HG02981 (cell line): Measurements from ENCODE around the gene ADAMTS9.

Experiments
- ATAC-seq: cut with Tn5 transposase; IDR thresholded peaks from one replicate; pipeline ENCODE4 v1.9.1; 2021; ENCODE audit warnings: mild to moderate bottlenecking, moderate library complexity; ENCODE audit not compliant: unreplicated experiment

The ADAMTS9 gene, protein sequence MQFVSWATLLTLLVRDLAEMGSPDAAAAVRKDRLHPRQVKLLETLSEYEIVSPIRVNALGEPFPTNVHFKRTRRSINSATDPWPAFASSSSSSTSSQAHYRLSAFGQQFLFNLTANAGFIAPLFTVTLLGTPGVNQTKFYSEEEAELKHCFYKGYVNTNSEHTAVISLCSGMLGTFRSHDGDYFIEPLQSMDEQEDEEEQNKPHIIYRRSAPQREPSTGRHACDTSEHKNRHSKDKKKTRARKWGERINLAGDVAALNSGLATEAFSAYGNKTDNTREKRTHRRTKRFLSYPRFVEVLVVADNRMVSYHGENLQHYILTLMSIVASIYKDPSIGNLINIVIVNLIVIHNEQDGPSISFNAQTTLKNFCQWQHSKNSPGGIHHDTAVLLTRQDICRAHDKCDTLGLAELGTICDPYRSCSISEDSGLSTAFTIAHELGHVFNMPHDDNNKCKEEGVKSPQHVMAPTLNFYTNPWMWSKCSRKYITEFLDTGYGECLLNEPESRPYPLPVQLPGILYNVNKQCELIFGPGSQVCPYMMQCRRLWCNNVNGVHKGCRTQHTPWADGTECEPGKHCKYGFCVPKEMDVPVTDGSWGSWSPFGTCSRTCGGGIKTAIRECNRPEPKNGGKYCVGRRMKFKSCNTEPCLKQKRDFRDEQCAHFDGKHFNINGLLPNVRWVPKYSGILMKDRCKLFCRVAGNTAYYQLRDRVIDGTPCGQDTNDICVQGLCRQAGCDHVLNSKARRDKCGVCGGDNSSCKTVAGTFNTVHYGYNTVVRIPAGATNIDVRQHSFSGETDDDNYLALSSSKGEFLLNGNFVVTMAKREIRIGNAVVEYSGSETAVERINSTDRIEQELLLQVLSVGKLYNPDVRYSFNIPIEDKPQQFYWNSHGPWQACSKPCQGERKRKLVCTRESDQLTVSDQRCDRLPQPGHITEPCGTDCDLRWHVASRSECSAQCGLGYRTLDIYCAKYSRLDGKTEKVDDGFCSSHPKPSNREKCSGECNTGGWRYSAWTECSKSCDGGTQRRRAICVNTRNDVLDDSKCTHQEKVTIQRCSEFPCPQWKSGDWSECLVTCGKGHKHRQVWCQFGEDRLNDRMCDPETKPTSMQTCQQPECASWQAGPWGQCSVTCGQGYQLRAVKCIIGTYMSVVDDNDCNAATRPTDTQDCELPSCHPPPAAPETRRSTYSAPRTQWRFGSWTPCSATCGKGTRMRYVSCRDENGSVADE (N-terminal part only)

GRCh38 chr3:64687781-64688604 is at the start of gene ADAMTS9:
TSS of gene ADAMTS9 (minus strand) at chr3:64688000. CDS start at chr3:64687657, 343 bp downstream.
- ATAC-seq = no peak

DNA sequence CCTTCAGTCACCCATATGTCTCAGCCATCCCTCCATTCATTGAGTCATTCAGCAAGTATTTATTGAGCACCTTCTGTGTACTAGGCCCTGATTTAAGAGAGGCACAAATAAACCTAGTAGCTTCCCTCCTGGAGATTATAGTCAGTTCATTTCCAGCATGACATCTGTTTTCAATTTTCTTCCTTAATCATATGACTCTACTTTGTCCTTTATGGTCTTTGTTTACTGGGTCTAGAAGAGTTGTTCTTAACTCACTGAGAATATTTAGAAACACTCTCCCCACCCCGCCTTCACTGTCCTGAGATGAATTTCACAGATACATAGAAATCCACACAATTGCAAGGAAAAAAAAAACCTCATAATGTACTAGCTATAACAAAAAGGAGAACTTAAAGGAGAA is 44.8 kb upstream of the ADAMTS9 start:
- no peak for ATAC-seq

DNA sequence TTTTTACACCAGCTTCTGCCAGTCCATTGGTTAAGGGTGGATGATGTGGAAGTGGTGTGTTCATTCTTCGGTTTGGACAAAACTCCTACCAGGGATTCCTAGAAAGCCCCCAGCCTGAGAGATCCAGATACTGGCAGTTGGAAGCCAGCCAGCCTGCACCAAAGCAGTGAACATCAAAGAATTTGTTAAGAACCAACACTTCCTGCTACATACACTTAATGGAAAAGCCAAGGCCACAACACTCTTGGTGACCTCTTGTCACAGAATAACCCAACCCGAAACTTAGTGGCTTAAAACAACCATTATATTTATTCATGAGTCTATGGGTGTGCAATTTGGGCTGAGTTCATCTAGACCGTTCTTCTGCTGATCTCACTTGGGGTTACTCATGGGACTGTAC is 42.9 kb upstream of the ADAMTS9 start:
- ATAC-seq = no peak

DNA sequence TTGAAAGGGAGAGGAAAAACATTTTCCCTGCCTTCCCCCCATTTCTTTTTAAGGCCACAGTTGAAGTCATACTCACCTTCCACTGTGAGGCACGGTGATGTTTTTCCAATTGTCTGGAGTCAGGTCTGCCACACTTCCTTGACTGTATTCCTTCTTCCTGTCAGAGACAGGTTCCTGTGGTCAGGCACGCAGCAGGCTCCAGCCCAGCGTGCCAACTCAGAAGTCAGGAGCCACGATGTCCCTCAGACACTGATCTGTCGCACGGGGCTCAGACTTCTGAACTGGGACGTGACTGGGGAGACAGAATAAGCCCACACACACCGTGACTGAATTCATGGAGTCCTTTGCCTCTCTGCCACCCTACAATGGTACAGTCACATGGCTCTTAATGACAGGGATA is 41.2 kb upstream of the ADAMTS9 start:
- no peak for ATAC-seq

GRCh38 chr3:64728428-64728827 is 40.6 kb upstream of the ADAMTS9 start:
- ATAC-seq = no peak

DNA sequence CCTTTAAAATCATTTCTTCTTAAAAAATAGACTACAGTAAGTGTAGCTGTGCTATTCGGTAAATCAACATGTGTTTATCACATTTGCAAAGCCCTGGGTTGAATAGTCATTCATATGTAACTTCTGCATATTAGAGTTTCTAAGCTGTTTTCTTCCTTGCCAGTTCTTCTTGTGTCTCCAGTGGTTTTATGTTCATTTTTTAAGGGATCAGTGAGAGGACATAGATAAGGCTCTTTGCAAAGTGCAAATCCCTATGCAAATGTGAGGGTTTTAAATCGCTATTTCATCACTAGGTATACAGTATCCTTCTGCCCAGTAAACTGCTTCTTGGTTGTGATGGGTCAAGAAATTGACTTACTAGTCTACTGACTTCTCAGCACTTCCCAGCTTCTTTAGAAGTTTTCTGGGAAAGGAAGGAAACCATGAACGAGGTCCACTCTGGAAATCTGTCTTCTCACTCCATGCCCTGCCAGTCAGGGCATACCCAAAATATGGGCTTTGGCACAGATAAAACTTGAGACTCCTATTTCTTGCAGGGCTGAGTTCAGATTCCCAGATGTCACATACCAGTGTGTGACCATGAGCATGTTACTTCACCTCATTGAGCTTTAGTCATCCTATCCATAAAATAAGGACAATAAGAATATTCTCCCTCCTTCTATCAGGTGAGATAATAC is 38.8 kb upstream of the ADAMTS9 start:
- no peak for ATAC-seq

DNA sequence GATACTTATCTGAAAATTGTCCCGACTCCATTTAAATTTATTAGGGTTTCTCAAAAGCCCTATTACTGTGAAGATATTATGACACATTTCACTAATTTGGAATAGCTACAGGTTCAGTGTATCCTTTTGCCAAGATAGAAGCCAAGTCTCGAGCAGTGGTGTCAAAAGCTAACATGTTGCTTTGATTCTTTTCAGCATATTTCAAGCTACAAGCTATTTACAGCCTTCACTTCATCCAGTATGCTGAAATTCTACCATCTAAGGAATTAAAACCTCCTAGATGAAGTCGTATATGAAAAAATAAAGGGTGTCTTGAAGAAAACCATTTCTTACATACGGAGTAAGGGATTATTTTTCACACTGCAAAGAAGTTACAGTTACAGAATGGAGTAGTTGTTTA is 31.2 kb upstream of the ADAMTS9 start:
- no peak for ATAC-seq

GRCh38 chr3:64717872-64718613 is 30.2 kb upstream of the ADAMTS9 start:
- no peak for ATAC-seq

- ATAC-seq = no peak
Observed at GRCh38 chr3:64717411-64717810, 29.6 kb upstream of the ADAMTS9 start.

GRCh38 chr3:64716110-64716710 is 28.4 kb upstream of the ADAMTS9 start:
- ATAC-seq = no peak

- ATAC-seq = no peak
Observed at GRCh38 chr3:64715211-64715982, 27.6 kb upstream of the ADAMTS9 start.

GRCh38 chr3:64708456-64708855 is 20.7 kb upstream of the ADAMTS9 start:
- ATAC-seq = no peak

DNA sequence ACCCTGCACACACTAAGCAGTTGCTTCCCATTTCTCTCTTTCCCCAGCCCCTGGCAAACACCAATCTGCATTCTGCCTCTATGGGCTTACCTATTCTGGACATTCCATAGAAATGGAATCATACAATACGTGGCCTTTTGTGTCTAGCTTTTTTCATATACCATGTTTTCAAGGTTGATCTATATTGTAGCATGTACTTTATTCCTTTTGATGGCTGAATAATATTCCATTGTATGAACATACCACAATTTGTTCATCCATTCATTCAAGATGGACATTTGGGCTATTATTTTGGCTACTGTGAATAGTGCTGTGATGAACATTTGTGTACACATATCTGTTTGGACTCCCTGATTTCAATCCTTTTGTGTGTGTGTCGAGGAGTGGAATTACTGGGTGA is 18.1 kb upstream of the ADAMTS9 start:
- ATAC-seq = no peak

GRCh38 chr3:64696896-64697295 is 9.1 kb upstream of the ADAMTS9 start:
- no peak for ATAC-seq

DNA sequence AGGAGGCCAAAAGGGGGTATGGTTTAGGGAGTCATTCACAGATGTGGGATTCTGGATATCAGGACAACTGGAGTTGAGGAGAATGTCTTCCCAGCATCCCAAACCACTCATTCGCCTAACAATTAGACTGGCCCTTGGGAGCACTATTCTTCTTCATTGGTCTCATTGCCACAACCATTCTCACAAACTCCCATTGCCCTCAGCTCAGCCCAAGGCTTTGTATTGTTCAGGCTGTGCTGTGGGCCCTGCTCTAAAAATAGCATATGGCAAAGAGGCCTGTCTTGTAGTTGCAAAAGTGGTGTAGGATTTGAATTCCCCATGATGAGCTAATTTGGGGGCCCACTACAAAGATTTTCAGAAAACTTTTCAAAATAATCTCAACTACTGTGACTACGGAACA is 6.3 kb upstream of the ADAMTS9 start:
- ATAC-seq = no peak

DNA sequence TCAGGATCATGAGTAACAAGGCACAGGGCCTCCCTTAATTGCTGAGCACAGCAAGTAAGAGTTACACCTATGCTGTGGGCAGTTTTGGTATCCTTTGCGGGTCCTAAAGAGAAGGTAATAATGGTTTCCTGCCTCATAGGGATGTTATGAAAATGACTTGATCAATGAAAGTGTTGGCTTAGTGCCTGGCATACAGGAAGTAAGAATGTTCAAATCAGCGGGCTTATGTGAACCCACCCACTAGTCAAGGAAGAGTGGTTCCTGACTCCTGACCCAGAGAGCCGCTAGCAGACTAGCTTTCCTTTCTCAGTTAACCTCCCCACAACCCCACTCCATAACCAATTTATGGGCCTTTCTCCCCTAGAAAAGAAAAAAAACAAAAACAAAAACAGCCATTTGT is 5.2 kb upstream of the ADAMTS9 start:
- ATAC-seq = no peak

- ATAC-seq = no peak
Observed at GRCh38 chr3:64691051-64691450, 3.3 kb upstream of the ADAMTS9 start.
